OCI-LY7 (cell line): ENCODE data around the gene TOR2A. TPM values are rescaled to one million over a fixed set of nuclear protein-coding genes. Genes with fewer than 3 reads are reported as not detected.

Experiments used
- BruUV-seq: library from RNA; stranded (reverse); fragments of 400-500 nt; replicated peaks from 2 replicates; lab custom pipeline; 2021; lab: Mats Ljungman, UMichigan
- CTCF ChIA-PET: fragments of 300-600 bp; sonication (Branson Sonifier 250); formaldehyde crosslinking; loops from one replicate; lab custom pipeline; 2022; ENCODE audit warnings: antibody characterized with exemption; ENCODE audit not compliant: unreplicated experiment; lab: Charles Lee
- POLR2A ChIA-PET: fragments of 300-600 bp; sonication (Branson Sonifier 250); formaldehyde crosslinking; loops from one replicate; lab custom pipeline; 2022; ENCODE audit warnings: antibody characterized with exemption; lab: Charles Lee
- DNase-seq: peaks from one replicate; pipeline ENCODE4 v3.0.0-alpha.2; 2015; ENCODE audit warnings: low spot score
- H2AFZ ChIP-seq: fragments of 200-600 bp; sonication (generic), shearing (Covaris generic); 2 replicates; pipeline ENCODE4 v1.6.1; 2014; ENCODE audit warnings: mild to moderate bottlenecking, antibody characterized with exemption, low read length, moderate library complexity
- H3K27ac ChIP-seq: fragments of 200-600 bp; sonication (generic); 2 replicates; pipeline ENCODE4 v1.5.1; 2014; ENCODE audit warnings: mixed run types, low read depth, mild to moderate bottlenecking, moderate library complexity, low read length, inconsistent platforms; ENCODE audit not compliant: poor library complexity, severe bottlenecking
- H3K36me3 ChIP-seq: fragments of 200-600 bp; sonication (generic); 2 replicates; pipeline ENCODE4 v1.6.1; 2014; ENCODE audit warnings: mild to moderate bottlenecking, antibody characterized with exemption, low read length, moderate library complexity, mixed read lengths; ENCODE audit not compliant: insufficient read depth
- H3K4me1 ChIP-seq: fragments of 200-600 bp; sonication (generic); 2 replicates; pipeline ENCODE4 v1.5.1; 2014; ENCODE audit warnings: mild to moderate bottlenecking, low read length; ENCODE audit not compliant: insufficient read depth, poor library complexity, severe bottlenecking
- H3K4me2 ChIP-seq: fragments of 200-600 bp; sonication (generic); 2 replicates; pipeline ENCODE4 v1.6.1; 2014; ENCODE audit warnings: mild to moderate bottlenecking, low read length
- H3K4me3 ChIP-seq: fragments of 200-600 bp; sonication (generic); 2 replicates; pipeline ENCODE4 v1.5.1; 2014; ENCODE audit warnings: mild to moderate bottlenecking, low read depth, low read length; ENCODE audit not compliant: poor library complexity, severe bottlenecking
- H3K79me2 ChIP-seq: fragments of 200-600 bp; sonication (generic); 2 replicates; pipeline ENCODE4 v1.6.1; 2016; ENCODE audit warnings: low read depth, mild to moderate bottlenecking, low read length, moderate library complexity, mixed read lengths; ENCODE audit not compliant: insufficient read depth
- H3K9me2 ChIP-seq: fragments of 200-600 bp; sonication (generic); 2 replicates; pipeline ENCODE4 v1.6.1; 2016; ENCODE audit warnings: mild to moderate bottlenecking, low read length, mixed read lengths; ENCODE audit not compliant: insufficient read depth
- H3K9me3 ChIP-seq: fragments of 200-600 bp; sonication (generic); 2 replicates; pipeline ENCODE4 v1.6.1; 2014; ENCODE audit warnings: mild to moderate bottlenecking, mixed run types, low read length, mixed read lengths
- H4K20me1 ChIP-seq: fragments of 200-600 bp; sonication (generic); 2 replicates; pipeline ENCODE4 v1.6.1; 2014; ENCODE audit warnings: mild to moderate bottlenecking, antibody characterized with exemption, low read length, moderate library complexity, mixed read lengths; ENCODE audit not compliant: insufficient read depth
- EZH2phosphoT487 ChIP-seq: fragments of 200-600 bp; sonication (generic); IDR thresholded peaks from 2 replicates; pipeline ENCODE4 v1.6.1; 2018; ENCODE audit warnings: low read depth, borderline replicate concordance, mild to moderate bottlenecking, mixed run types, antibody characterized with exemption, low read length, moderate library complexity, mixed read lengths
- intact Hi-C: fragments of 100-400 bp; cut with micrococcal nuclease; formaldehyde crosslinking; loops from one replicate; pipeline ENCODE4 v1.10.0; 2022; ENCODE audit not compliant: unreplicated experiment
- total RNA-seq, 2 experiments: library from RNA; depleted of rRNA in 1 of 2; stranded (reverse); fragments of >200 nt in 1 of 2; shearing (Covaris generic) in 1 of 2; gene quantifications; 2 replicates each; pipeline ENCODE4 v1.2.3, GENCODE V29; 2014 to 2022
- TF ChIP-seq, protein P1 (sequence below): fragments of 200-600 bp; sonication (generic); conservative IDR thresholded peaks from 2 replicates; pipeline ENCODE4 v1.5.1; 2014; ENCODE audit warnings: mild to moderate bottlenecking, antibody characterized with exemption, low read length, moderate library complexity, mixed read lengths

The TOR2A gene
- total RNA-seq, 2 experiments from 2014 or later = 13.9 to 17.9 TPM

DNA sequence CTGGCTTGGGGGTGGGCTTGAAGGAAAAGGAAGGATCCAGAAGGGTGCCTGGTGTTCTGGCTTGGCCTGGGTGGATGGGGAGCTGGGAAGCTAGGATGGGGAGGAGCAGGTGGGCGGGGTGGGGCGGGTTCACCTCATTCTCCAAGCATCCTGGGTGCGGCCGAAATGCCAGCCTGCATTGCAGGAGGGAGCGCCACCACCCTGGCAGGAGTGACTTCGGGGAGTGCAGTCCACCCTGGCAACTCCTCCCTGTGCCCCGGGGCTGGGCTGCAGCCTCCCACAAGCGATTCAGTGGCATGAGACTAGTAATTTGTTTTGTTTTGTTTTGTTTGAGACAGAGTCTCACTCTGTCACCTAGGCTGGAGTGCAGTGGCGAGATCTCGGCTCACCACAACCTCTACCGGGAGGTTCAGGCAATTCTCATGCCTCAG, 13.7 kb downstream of the TOR2A start:
- intact Hi-C loops = no loop called here
- Histone ChIP-seq H2AFZ (no peak overlapping the region), H3K27ac (no peak overlapping the region), H3K4me3 (no peak overlapping the region), H3K9me3 (no peaks in the 10 kb centered on the region), H3K9me2 (no peaks in the 10 kb centered on the region), H4K20me1 (no peaks in the 10 kb centered on the region), H3K79me2 (no peaks in the 10 kb centered on the region), H3K36me3 (no peaks in the 10 kb centered on the region), H3K4me2 (no peak overlapping the region), H3K4me1 (peaks cover 11% of the 10 kb centered on the region)
- DNase-seq = no peak
- TF ChIP-seq EZH2phosphoT487 = no peak
- TF ChIP-seq, protein P1, sequence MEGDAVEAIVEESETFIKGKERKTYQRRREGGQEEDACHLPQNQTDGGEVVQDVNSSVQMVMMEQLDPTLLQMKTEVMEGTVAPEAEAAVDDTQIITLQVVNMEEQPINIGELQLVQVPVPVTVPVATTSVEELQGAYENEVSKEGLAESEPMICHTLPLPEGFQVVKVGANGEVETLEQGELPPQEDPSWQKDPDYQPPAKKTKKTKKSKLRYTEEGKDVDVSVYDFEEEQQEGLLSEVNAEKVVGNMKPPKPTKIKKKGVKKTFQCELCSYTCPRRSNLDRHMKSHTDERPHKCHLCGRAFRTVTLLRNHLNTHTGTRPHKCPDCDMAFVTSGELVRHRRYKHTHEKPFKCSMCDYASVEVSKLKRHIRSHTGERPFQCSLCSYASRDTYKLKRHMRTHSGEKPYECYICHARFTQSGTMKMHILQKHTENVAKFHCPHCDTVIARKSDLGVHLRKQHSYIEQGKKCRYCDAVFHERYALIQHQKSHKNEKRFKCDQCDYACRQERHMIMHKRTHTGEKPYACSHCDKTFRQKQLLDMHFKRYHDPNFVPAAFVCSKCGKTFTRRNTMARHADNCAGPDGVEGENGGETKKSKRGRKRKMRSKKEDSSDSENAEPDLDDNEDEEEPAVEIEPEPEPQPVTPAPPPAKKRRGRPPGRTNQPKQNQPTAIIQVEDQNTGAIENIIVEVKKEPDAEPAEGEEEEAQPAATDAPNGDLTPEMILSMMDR = no peak
- CTCF ChIA-PET = no interaction called here
- POLR2A ChIA-PET = interaction anchor here (0.6 kb wide), 1 partner anchor 133 kb away, joined by 3 read pairs; no protein-coding TSS in a partner anchor
- BruUV-seq = no TSS peak

DNA sequence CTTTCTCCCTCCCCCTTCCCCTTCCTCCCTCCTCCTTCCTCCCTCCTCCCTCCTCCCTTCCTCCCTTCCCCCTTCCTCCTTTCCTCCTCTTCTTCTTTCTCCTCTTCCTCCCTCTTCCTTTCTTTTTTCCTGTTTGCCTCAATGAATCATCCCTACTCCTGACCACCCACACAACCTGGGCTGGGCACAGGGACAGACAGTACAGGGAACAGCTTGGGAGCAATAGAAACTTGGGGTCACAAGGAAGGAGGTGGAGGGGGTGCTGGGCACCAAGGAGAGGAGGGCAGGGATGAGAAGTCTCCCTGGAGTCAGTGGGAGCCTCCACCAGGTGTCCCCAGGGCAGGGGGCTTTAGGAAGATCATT, 14.2 kb downstream of the TOR2A start:
- no peaks in the 10 kb centered on the region for H3K36me3 ChIP-seq
- no peaks in the 10 kb centered on the region for H3K79me2 ChIP-seq
- no peak overlapping the region for H3K4me2 ChIP-seq
- ChIA-PET POLR2A (no interaction called here), CTCF (no interaction called here)
- no peak overlapping the region for H2AFZ ChIP-seq
- H4K20me1 ChIP-seq = no peaks in the 10 kb centered on the region
- H3K4me1 ChIP-seq = peaks cover 16% of the 10 kb centered on the region
- H3K9me3 ChIP-seq = no peaks in the 10 kb centered on the region
- H3K4me3 ChIP-seq = no peak overlapping the region
- no peaks in the 10 kb centered on the region for H3K9me2 ChIP-seq
- intact Hi-C loops = no loop called here
- TF ChIP-seq EZH2phosphoT487 = no peak
- TF ChIP-seq, protein P1 = no peak
- no TSS peak for BruUV-seq
- no peak for DNase-seq
- no peak overlapping the region for H3K27ac ChIP-seq

DNA sequence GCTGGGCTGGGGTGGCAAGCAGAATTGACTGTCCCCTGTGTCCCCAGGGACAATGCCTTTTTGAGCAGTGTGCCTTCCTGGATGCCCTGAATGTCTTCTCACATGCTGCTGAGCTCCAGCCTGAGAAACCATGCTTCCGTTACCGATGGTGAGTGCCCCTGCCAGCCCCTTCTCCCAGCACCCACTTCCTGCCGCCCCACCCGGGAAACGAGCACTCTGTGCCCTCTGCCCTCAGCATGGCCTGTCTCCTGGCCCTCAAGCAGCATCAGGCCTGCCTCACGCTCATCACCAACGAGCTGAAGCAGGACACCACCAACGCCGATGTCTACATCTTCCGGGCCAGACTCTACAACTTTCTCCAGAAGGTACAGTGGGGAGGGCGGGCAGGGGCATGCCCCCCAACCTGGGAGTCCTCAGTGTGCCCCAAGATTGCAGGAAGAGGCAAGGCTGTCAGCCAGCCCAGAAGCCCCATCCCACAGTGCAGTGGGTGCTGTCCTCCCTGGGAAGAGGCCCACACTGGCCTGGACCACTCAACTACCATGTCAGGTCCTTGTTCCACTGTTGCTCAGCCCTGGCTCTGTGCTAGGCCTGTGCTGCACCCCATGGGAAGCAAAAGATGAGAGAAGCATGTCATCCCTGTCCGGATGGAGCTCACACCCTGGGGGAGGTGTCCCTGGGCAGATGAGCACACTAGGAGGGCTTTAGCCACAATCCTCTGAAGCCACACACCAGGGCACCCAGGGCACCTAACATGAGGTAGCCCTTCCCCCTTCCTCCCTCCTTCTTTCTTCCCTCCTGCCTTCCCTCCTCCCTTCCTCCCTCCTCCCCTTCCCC, 14.8 kb downstream of the TOR2A start:
- H3K4me3 ChIP-seq = no peak overlapping the region

More for the DNA sequence above, 14.8 kb downstream of the TOR2A start:
- no TSS peak for BruUV-seq
- CTCF ChIA-PET = no interaction called here
- Histone ChIP-seq H3K4me2 (no peak overlapping the region), H2AFZ (no peak overlapping the region), H3K9me3 (no peaks in the 10 kb centered on the region), H3K9me2 (no peaks in the 10 kb centered on the region), H3K79me2 (no peaks in the 10 kb centered on the region), H3K27ac (no peak overlapping the region), H3K4me1 (peaks cover 16% of the 10 kb centered on the region), H4K20me1 (no peaks in the 10 kb centered on the region), H3K36me3 (no peaks in the 10 kb centered on the region)
- TF ChIP-seq EZH2phosphoT487 = no peak
- TF ChIP-seq, protein P1 = no peak
- no peak for DNase-seq
- POLR2A ChIA-PET = interaction anchor here (0.6 kb wide), 1 partner anchor 202 kb away, joined by 3 read pairs; no protein-coding TSS in a partner anchor
- intact Hi-C loops = no loop called here
